HCT116 (cell line): Measurements from ENCODE around the gene XRCC2. TPM values are rescaled to one million over a fixed set of nuclear protein-coding genes. Genes with fewer than 3 reads are reported as not detected.

Experiments
- ATAC-seq: fragments of 200-7000 bp; cut with Tn5 transposase; 2 replicates; pipeline ENCODE4 v1.9.1; 2020; ENCODE audit warnings: mild to moderate bottlenecking, moderate library complexity
- BruUV-seq: library from RNA; stranded (reverse); fragments of 400-500 nt; replicated peaks from 2 replicates; lab custom pipeline; 2021; lab: Mats Ljungman, UMichigan
- CTCF ChIA-PET: fragments of 300-600 bp; sonication (Branson Sonifier 250); formaldehyde crosslinking; loops from one replicate; lab custom pipeline; 2021; ENCODE audit warnings: antibody characterized with exemption; lab: Charles Lee
- POLR2A ChIA-PET: fragments of 300-600, 350-600 bp; sonication (Branson Sonifier 250); formaldehyde crosslinking; loops from one replicate; lab custom pipeline; 2021; ENCODE audit warnings: antibody characterized with exemption; lab: Charles Lee
- RAD21 ChIA-PET, 2 experiments: fragments of 300-600 bp; sonication (Branson Sonifier 250); formaldehyde crosslinking; loops; one replicate each; lab custom pipeline; 2023; ENCODE audit warnings: low total read pairs in 2 of 2; ENCODE audit not compliant: uncharacterized antibody in 2 of 2, unreplicated experiment in 2 of 2, low non-redundant PET in 1 of 2; lab: Charles Lee
- DNase-seq: peaks from one replicate; pipeline ENCODE4 v3.0.0-alpha.2; 2010; ENCODE audit warnings: low read depth, low spot score
- H2AFZ ChIP-seq: fragments of 200-600 bp; shearing (Covaris generic), sonication (generic); 2 replicates; pipeline ENCODE4 v1.6.1; 2017; ENCODE audit warnings: low read depth, mixed run types, mixed read lengths, antibody characterized with exemption, low read length; ENCODE audit not compliant: poor library complexity, severe bottlenecking
- H3K27ac ChIP-seq: 2 replicates; pipeline ENCODE4 v1.5.1; 2012; ENCODE audit warnings: low read depth, low read length
- H3K27me3 ChIP-seq: fragments of 200-600 bp; sonication (generic); 2 replicates; pipeline ENCODE4 v1.6.1; 2016; ENCODE audit warnings: mixed run types, low read length, mixed read lengths; ENCODE audit not compliant: insufficient read depth
- H3K36me3 ChIP-seq, 2 experiments: fragments of 200-500 bp in 1 of 2; fragments of 200-600 bp in 1 of 2; sonication (Bioruptor generic) in 1 of 2; sonication (generic) in 1 of 2; 2 replicates each; pipeline versions ENCODE4 v1.5.1 to v1.6.1; 2014 to 2016; ENCODE audit warnings: low read length in 2 of 2, inconsistent platforms in 1 of 2, mixed read lengths in 1 of 2, mixed run types in 1 of 2; ENCODE audit not compliant: insufficient read depth in 2 of 2, control insufficient read depth in 1 of 2
- H3K4me1 ChIP-seq, 2 experiments: fragments of 200-600 bp in 1 of 2; sonication (generic) in 1 of 2; 2 replicates each; pipeline versions ENCODE4 v1.5.1 to v1.6.1; 2012 to 2017; ENCODE audit warnings: low read length in 2 of 2, inconsistent platforms in 1 of 2, mild to moderate bottlenecking in 1 of 2, mixed read lengths in 1 of 2, mixed run types in 1 of 2, moderate library complexity in 1 of 2; ENCODE audit not compliant: insufficient read depth in 2 of 2, control insufficient read depth in 1 of 2
- H3K4me2 ChIP-seq: fragments of 200-600 bp; sonication (generic); 2 replicates; pipeline ENCODE4 v1.6.1; 2017; ENCODE audit warnings: mixed run types, low read length, mixed read lengths
- H3K4me3 ChIP-seq, 2 experiments: fragments of 200-600 bp in 1 of 2; sonication (generic) in 1 of 2; replicated peaks in 1 of 2; 2 replicates each; pipeline ENCODE4 v1.5.1; 2011 to 2016; ENCODE audit warnings: low read length in 2 of 2, control low read depth in 1 of 2, low read depth in 1 of 2, mild to moderate bottlenecking in 1 of 2, mixed read lengths in 1 of 2, mixed run types in 1 of 2
- H3K79me2 ChIP-seq: fragments of 200-600 bp; sonication (generic); 2 replicates; pipeline ENCODE4 v1.6.1; 2017; ENCODE audit warnings: mild to moderate bottlenecking, mixed run types, low read length, moderate library complexity, mixed read lengths; ENCODE audit not compliant: insufficient read depth
- H3K9ac ChIP-seq: fragments of 200-600 bp; sonication (generic); 2 replicates; pipeline ENCODE4 v1.6.1; 2016; ENCODE audit warnings: low read length, mixed read lengths
- H3K9me2 ChIP-seq: fragments of 200-600 bp; sonication (generic), shearing (Covaris generic); 2 replicates; pipeline ENCODE4 v1.6.1; 2017; ENCODE audit warnings: mixed run types, mild to moderate bottlenecking, moderate library complexity; ENCODE audit not compliant: insufficient read depth
- H3K9me3 ChIP-seq, 2 experiments: fragments of 200-500 bp in 1 of 2; fragments of 200-600 bp in 1 of 2; sonication (Bioruptor generic) in 1 of 2; sonication (generic) in 1 of 2; 2 replicates each; pipeline ENCODE4 v1.6.1; 2014 to 2017; ENCODE audit warnings: low read length in 2 of 2, mixed read lengths in 2 of 2, inconsistent platforms in 1 of 2, low read depth in 1 of 2, mild to moderate bottlenecking in 1 of 2, mixed run types in 1 of 2, moderate library complexity in 1 of 2; ENCODE audit not compliant: control insufficient read depth in 1 of 2, insufficient read depth in 1 of 2
- H4K20me1 ChIP-seq: fragments of 200-600 bp; sonication (generic), shearing (Covaris generic); 2 replicates; pipeline ENCODE4 v1.6.1; 2017; ENCODE audit warnings: mixed run types, mild to moderate bottlenecking, moderate library complexity; ENCODE audit not compliant: insufficient read depth
- EGR1 ChIP-seq: IDR thresholded peaks from 2 replicates; pipeline ENCODE4 v1.6.1; 2012; ENCODE audit warnings: low read depth
- ELF1 ChIP-seq: IDR thresholded peaks from 2 replicates; pipeline ENCODE4 v1.6.1; 2012; ENCODE audit warnings: low read depth, borderline replicate concordance
- EZH2phosphoT487 ChIP-seq: fragments of 200-600 bp; IDR thresholded peaks from 2 replicates; pipeline ENCODE4 v1.6.1; 2018; ENCODE audit warnings: antibody characterized with exemption, borderline replicate concordance
- JUND ChIP-seq: IDR thresholded peaks from 2 replicates; pipeline ENCODE4 v1.6.1; 2012
- POLR2A ChIP-seq: IDR thresholded peaks from 2 replicates; pipeline ENCODE4 v1.7.0; 2011; ENCODE audit warnings: borderline replicate concordance; ENCODE audit not compliant: insufficient read depth, insufficient read length; ENCODE audit errors: extremely low read depth
- SRF ChIP-seq: IDR thresholded peaks from 2 replicates; pipeline ENCODE4 v1.6.1; 2012; ENCODE audit warnings: low read depth
- intact Hi-C: fragments of 100-400 bp; cut with micrococcal nuclease; formaldehyde crosslinking; loops from 2 replicates; pipeline ENCODE4 v1.10.0; 2022
- total RNA-seq: library from RNA; stranded (reverse); gene quantifications from one replicate; pipeline ENCODE4 v1.2.1, GENCODE V29; 2021; ENCODE audit not compliant: unreplicated experiment
- TF ChIP-seq, protein P1 (sequence below): IDR thresholded peaks from 2 replicates; pipeline ENCODE4 v1.6.1; 2012; ENCODE audit warnings: low read depth
- TF ChIP-seq, protein P2 (sequence below): IDR thresholded peaks from 2 replicates; pipeline ENCODE4 v1.6.1; 2011; ENCODE audit warnings: mild to moderate bottlenecking, low read length, moderate library complexity; ENCODE audit not compliant: insufficient replicate concordance; ENCODE audit errors: extremely low read depth

The XRCC2 gene
- total RNA-seq, 1 experiment from 2014 or later, result 14.8 TPM

DNA sequence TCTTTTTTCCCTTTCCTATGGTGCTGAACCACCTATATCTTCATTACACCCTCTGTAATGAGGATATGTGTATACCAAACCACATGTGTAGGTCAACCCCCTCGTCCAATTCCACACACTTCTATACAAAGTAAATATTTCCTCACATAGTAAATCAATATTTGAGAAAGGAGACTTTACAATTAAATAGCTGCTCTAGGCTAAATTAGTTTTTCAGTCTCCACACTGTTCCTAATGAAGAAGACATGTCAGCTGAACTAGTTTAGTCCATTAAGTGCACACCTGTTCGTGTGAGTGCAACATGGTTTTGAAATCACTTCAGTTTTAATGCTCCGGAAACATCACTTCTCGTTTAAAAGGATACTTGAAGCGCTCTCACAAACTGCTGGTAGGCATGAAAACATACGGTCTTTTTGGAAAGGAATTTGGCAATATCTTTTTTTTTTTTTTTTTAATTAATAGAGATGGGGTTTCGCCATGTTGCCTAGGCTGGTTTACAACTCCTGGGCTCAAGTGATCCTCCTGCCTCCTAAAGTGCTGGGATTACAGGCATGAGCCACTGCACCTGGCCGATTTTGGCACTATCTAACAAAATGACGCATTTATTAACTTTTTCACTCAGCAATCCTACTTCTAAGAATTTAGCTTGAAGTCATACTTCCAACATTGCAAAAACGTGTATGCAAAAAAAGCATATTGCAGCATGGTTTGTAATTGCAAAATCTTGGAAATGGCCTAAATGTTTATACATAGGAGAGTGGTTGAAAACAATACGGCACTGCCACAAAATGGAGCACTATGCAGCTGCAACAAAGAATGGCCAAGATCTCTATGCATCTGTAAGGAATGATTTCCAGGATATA, 2.1 kb upstream of the XRCC2 start:
- ChIA-PET CTCF (no interaction called here), RAD21 (interaction anchor here in 1 of 2 experiments (0.9 kb wide), 1 partner anchor 32 kb away, joined by 3 read pairs; no protein-coding TSS in a partner anchor), POLR2A (no interaction called here)
- no peaks in the 10 kb centered on the region for H3K27me3 ChIP-seq
- peaks cover 28% of the 10 kb centered on the region for H3K79me2 ChIP-seq
- no peaks in the 10 kb centered on the region for H3K9me3 ChIP-seq
- H3K36me3 ChIP-seq, result no peaks in the 10 kb centered on the region
- intact Hi-C loops, result loop anchor here (10.0 kb wide), 1 partner anchor 213 kb away; no protein-coding TSS in a partner anchor
- no peak overlapping the region for H2AFZ ChIP-seq
- peaks cover 1 to 13% of the 10 kb centered on the region in 2 experiments; a peak in 3 of 4 replicates for H3K4me1 ChIP-seq
- no peak for DNase-seq
- no peak overlapping the region for H3K4me2 ChIP-seq
- BruUV-seq, result no TSS peak
- H4K20me1 ChIP-seq, result no peaks in the 10 kb centered on the region; the same call in 1 of the 2 replicates
- TF ChIP-seq, protein P1, sequence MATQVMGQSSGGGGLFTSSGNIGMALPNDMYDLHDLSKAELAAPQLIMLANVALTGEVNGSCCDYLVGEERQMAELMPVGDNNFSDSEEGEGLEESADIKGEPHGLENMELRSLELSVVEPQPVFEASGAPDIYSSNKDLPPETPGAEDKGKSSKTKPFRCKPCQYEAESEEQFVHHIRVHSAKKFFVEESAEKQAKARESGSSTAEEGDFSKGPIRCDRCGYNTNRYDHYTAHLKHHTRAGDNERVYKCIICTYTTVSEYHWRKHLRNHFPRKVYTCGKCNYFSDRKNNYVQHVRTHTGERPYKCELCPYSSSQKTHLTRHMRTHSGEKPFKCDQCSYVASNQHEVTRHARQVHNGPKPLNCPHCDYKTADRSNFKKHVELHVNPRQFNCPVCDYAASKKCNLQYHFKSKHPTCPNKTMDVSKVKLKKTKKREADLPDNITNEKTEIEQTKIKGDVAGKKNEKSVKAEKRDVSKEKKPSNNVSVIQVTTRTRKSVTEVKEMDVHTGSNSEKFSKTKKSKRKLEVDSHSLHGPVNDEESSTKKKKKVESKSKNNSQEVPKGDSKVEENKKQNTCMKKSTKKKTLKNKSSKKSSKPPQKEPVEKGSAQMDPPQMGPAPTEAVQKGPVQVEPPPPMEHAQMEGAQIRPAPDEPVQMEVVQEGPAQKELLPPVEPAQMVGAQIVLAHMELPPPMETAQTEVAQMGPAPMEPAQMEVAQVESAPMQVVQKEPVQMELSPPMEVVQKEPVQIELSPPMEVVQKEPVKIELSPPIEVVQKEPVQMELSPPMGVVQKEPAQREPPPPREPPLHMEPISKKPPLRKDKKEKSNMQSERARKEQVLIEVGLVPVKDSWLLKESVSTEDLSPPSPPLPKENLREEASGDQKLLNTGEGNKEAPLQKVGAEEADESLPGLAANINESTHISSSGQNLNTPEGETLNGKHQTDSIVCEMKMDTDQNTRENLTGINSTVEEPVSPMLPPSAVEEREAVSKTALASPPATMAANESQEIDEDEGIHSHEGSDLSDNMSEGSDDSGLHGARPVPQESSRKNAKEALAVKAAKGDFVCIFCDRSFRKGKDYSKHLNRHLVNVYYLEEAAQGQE, result no peak
- TF ChIP-seq, protein P2, sequence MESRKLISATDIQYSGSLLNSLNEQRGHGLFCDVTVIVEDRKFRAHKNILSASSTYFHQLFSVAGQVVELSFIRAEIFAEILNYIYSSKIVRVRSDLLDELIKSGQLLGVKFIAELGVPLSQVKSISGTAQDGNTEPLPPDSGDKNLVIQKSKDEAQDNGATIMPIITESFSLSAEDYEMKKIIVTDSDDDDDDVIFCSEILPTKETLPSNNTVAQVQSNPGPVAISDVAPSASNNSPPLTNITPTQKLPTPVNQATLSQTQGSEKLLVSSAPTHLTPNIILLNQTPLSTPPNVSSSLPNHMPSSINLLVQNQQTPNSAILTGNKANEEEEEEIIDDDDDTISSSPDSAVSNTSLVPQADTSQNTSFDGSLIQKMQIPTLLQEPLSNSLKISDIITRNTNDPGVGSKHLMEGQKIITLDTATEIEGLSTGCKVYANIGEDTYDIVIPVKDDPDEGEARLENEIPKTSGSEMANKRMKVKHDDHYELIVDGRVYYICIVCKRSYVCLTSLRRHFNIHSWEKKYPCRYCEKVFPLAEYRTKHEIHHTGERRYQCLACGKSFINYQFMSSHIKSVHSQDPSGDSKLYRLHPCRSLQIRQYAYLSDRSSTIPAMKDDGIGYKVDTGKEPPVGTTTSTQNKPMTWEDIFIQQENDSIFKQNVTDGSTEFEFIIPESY, result no peak
- TF ChIP-seq SRF, result no peak
- no peak for TF ChIP-seq ELF1
- no peak for TF ChIP-seq POLR2A
- TF ChIP-seq EZH2phosphoT487, result no peak
- no peak for TF ChIP-seq JUND
- TF ChIP-seq EGR1, result no peak
- H3K9me2 ChIP-seq, result no peaks in the 10 kb centered on the region
- no peak for ATAC-seq
- no peak overlapping the region for H3K4me3 ChIP-seq
- H3K9ac ChIP-seq, result no peak overlapping the region
- no peak overlapping the region for H3K27ac ChIP-seq
